Measurements from ENCODE around the gene PLXNA4. TPM values are rescaled to one million over a fixed set of nuclear protein-coding genes. Genes with fewer than 3 reads are reported as not detected.

PLXNA4 gene
- total RNA-seq, 1 donor from 2014 or later, result 14.0 TPM

GRCh38 chr7:132083537-132084123 lies 492.6 kb downstream of the PLXNA4 start:
- Histone ChIP-seq H3K27me3 (no peaks in the 10 kb centered on the region), H3K9me3 (no peaks in the 10 kb centered on the region), H3K27ac (no peak overlapping the region), H3K4me3 (no peak overlapping the region), H3K36me3 (no peaks in the 10 kb centered on the region), H3K4me1 (peaks cover 26% of the 10 kb centered on the region)
- intact Hi-C loops (cut with DNase I), result no loop called here
- DNase-seq (ENCODE audit: extremely low spot score in 2 of 2), result no peak
- TF ChIP-seq POLR2A (IDR thresholded peaks at IDR 0.05) (no peak), CTCF (IDR thresholded peaks at IDR 0.05) (no peak), POLR2AphosphoS5 (IDR thresholded peaks at IDR 0.05; ENCODE audit: insufficient read depth in 1 of 2, low read depth in 1 of 2) (no peak)

- H3K4me3 ChIP-seq, result no peak overlapping the region
- intact Hi-C loops (cut with DNase I), result no loop called here
These were observed 493.1 kb downstream of the PLXNA4 start for GRCh38 chr7:132083126-132083525.

DNA sequence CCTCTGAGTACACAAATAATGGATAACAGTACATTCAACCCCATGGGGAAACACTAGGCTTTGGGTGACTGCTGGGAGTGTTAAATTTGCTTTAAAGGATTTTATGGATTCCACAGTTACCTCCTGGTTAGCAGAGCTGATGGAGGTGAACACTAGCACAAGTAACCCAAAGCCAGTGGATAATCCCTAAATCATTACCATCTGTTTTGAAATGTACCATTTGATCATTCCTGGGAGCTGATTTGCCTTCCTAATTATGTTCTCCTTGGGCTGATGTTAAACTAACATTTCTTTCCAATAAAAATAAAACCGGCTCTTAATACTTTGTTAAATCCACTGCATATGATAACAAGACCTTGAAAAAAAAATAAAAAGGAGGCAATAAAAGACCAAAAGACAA lies 493.9 kb downstream of the PLXNA4 start:
- H3K4me1 ChIP-seq, result peaks cover 26% of the 10 kb centered on the region
- no peak for DNase-seq (ENCODE audit: extremely low spot score in 2 of 2)
- intact Hi-C loops (cut with DNase I), result no loop called here
- H3K27me3 ChIP-seq, result no peaks in the 10 kb centered on the region
- H3K36me3 ChIP-seq, result no peaks in the 10 kb centered on the region
- no peak overlapping the region for H3K4me3 ChIP-seq
- no peak overlapping the region for H3K27ac ChIP-seq
- TF ChIP-seq POLR2A (IDR thresholded peaks at IDR 0.05) (no peak), POLR2AphosphoS5 (IDR thresholded peaks at IDR 0.05; ENCODE audit: insufficient read depth in 1 of 2, low read depth in 1 of 2) (no peak), CTCF (IDR thresholded peaks at IDR 0.05) (no peak)
- H3K9me3 ChIP-seq, result no peaks in the 10 kb centered on the region

More at GRCh38 chr7:132083126-132083525, 493.1 kb downstream of the PLXNA4 start:
- Histone ChIP-seq H3K9me3 (no peaks in the 10 kb centered on the region), H3K36me3 (no peaks in the 10 kb centered on the region), H3K27me3 (no peaks in the 10 kb centered on the region), H3K4me1 (peaks cover 26% of the 10 kb centered on the region), H3K27ac (no peak overlapping the region)
- TF ChIP-seq CTCF (IDR thresholded peaks at IDR 0.05) (no peak), POLR2A (IDR thresholded peaks at IDR 0.05) (no peak), POLR2AphosphoS5 (IDR thresholded peaks at IDR 0.05; ENCODE audit: insufficient read depth in 1 of 2, low read depth in 1 of 2) (no peak)
- DNase-seq (ENCODE audit: extremely low spot score in 2 of 2), result no peak

DNA sequence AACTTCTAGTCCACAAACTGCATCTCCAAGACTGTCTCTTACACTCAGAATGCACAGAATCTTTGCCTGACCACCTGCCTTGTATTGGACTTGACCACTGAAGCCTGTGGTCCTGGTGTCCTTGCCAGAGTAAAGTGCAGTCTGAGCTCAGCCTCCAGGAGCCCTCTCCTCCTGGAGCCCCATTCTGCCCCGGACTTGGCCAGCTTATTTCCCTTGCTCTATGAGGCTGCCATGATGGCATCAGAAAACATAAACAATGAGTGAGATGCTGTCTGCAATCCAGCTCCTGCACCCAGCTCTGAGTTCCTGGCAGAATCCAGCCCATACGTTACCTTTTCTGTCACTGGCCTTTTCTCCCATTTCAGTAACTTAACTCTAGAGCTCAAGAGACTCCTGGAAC lies 494.6 kb downstream of the PLXNA4 start:
- no peaks in the 10 kb centered on the region for H3K9me3 ChIP-seq
- H3K36me3 ChIP-seq, result no peaks in the 10 kb centered on the region
- DNase-seq (ENCODE audit: extremely low spot score in 2 of 2), result no peak
- H3K27ac ChIP-seq, result no peak overlapping the region
- peaks cover 26% of the 10 kb centered on the region for H3K4me1 ChIP-seq
- H3K4me3 ChIP-seq, result no peak overlapping the region
- no peaks in the 10 kb centered on the region for H3K27me3 ChIP-seq
- intact Hi-C loops (cut with DNase I), result no loop called here
- no peak for TF ChIP-seq POLR2A (IDR thresholded peaks at IDR 0.05)

- Histone ChIP-seq H3K36me3 (no peaks in the 10 kb centered on the region), H3K4me1 (peaks cover 26% of the 10 kb centered on the region), H3K9me3 (no peaks in the 10 kb centered on the region), H3K27me3 (no peaks in the 10 kb centered on the region), H3K27ac (no peak overlapping the region), H3K4me3 (no peak overlapping the region)
- intact Hi-C loops (cut with DNase I), result no loop called here
- TF ChIP-seq CTCF (IDR thresholded peaks at IDR 0.05) (no peak), POLR2AphosphoS5 (IDR thresholded peaks at IDR 0.05; ENCODE audit: insufficient read depth in 1 of 2, low read depth in 1 of 2) (no peak), POLR2A (IDR thresholded peaks at IDR 0.05) (no peak)
- no peak for DNase-seq (ENCODE audit: extremely low spot score in 2 of 2)
These were observed 495.2 kb downstream of the PLXNA4 start for GRCh38 chr7:132080967-132081668.

Measured in vagina (tissue), 2 donors.